MM.1S (cell line): ENCODE results near the gene SNRPA1.
A peak's percentile ranks its signal among the peaks of the same experiment; 100 is the strongest.

Experiments
- DNase-seq: peaks from one replicate; pipeline ENCODE4 v3.0.0-alpha.2; 2015
- H2AFZ ChIP-seq: fragments of 300-600 bp; sonication (generic); 2 replicates; pipeline ENCODE4 v1.6.0; 2016; ENCODE audit warnings: antibody characterized with exemption, low read length
- H3F3A ChIP-seq: fragments of 300-600 bp; sonication (generic); 2 replicates; pipeline ENCODE4 v1.6.1; 2016; ENCODE audit warnings: mild to moderate bottlenecking, antibody characterized with exemption, low read length, moderate library complexity, mixed read lengths; ENCODE audit not compliant: insufficient read depth
- H3K27ac ChIP-seq: fragments of 300-600 bp; sonication (generic); 2 replicates; pipeline ENCODE4 v1.5.1; 2016; ENCODE audit warnings: mild to moderate bottlenecking, low read length
- H3K27me3 ChIP-seq: fragments of 300-600 bp; sonication (generic); replicated peaks from 2 replicates; pipeline ENCODE4 v1.6.0; 2016; ENCODE audit warnings: low read length; ENCODE audit not compliant: insufficient read depth
- H3K36me3 ChIP-seq: fragments of 300-600 bp; sonication (generic); replicated peaks from 2 replicates; pipeline ENCODE4 v1.6.1; 2016; ENCODE audit warnings: mild to moderate bottlenecking, low read length, mixed read lengths; ENCODE audit not compliant: insufficient read depth
- H3K4me1 ChIP-seq: fragments of 300-600 bp; sonication (generic); 2 replicates; pipeline ENCODE4 v1.6.1; 2016; ENCODE audit warnings: low read length, mixed read lengths
- H3K4me2 ChIP-seq: fragments of 300-600 bp; sonication (generic); 2 replicates; pipeline ENCODE4 v1.6.0; 2016; ENCODE audit warnings: low read depth, low read length
- H3K4me3 ChIP-seq: fragments of 300-600 bp; sonication (generic); 2 replicates; pipeline ENCODE4 v1.5.1; 2016; ENCODE audit warnings: low read length, mixed read lengths
- H3K79me2 ChIP-seq: fragments of 300-600 bp; sonication (generic); 2 replicates; pipeline ENCODE4 v1.6.1; 2016; ENCODE audit warnings: mixed run types, low read length, mixed read lengths
- H3K9ac ChIP-seq: fragments of 300-600 bp; sonication (generic); 2 replicates; pipeline ENCODE4 v1.6.1; 2016; ENCODE audit warnings: low read length, mixed read lengths
- H3K9me2 ChIP-seq: fragments of 300-600 bp; sonication (generic); replicated peaks from 2 replicates; pipeline ENCODE4 v1.6.1; 2016; ENCODE audit warnings: mild to moderate bottlenecking, low read length, mixed read lengths; ENCODE audit not compliant: insufficient read depth
- H3K9me3 ChIP-seq: fragments of 300-600 bp; sonication (generic); replicated peaks from 2 replicates; pipeline ENCODE4 v1.6.1; 2016; ENCODE audit warnings: mild to moderate bottlenecking, low read length, mixed read lengths; ENCODE audit not compliant: insufficient read depth
- H4K20me1 ChIP-seq: fragments of 300-600 bp; sonication (generic); 2 replicates; pipeline ENCODE4 v1.6.1; 2016; ENCODE audit warnings: mild to moderate bottlenecking, low read length, moderate library complexity, mixed read lengths; ENCODE audit not compliant: insufficient read depth
- CTCF ChIP-seq: fragments of 300-600 bp; sonication (generic); IDR thresholded peaks from 2 replicates; pipeline ENCODE4 v1.5.1; 2016; ENCODE audit warnings: antibody characterized with exemption, low read length, mixed read lengths
- EZH2 ChIP-seq: fragments of 300-600 bp; sonication (generic); optimal IDR thresholded peaks from 2 replicates; pipeline ENCODE3; 2017; ENCODE audit warnings: low read depth, mild to moderate bottlenecking, antibody characterized with exemption, low read length, mixed read lengths
- EZH2phosphoT487 ChIP-seq: fragments of 300-600 bp; sonication (generic); IDR thresholded peaks from 2 replicates; pipeline ENCODE4 v1.6.1; 2018; ENCODE audit warnings: antibody characterized with exemption, low read length

The SNRPA1 gene

GRCh38 chr15:101280007-101280406 is 15.0 kb downstream of the SNRPA1 start:
- H2AFZ ChIP-seq, result no peak overlapping the region
- H3K9me2 ChIP-seq, result no peaks in the 10 kb centered on the region
- peaks cover 4% of the 10 kb centered on the region for H3K4me1 ChIP-seq
- no peak overlapping the region for H3K4me3 ChIP-seq
- no peaks in the 10 kb centered on the region for H3K27me3 ChIP-seq
- no peak overlapping the region for H3K9ac ChIP-seq
- TF ChIP-seq EZH2phosphoT487, result no peak
- TF ChIP-seq CTCF, result no peak
- no peak for TF ChIP-seq EZH2
- H3K36me3 ChIP-seq, result peaks cover 16% of the 10 kb centered on the region; the same call in 1 of the 2 replicates
- H3K4me2 ChIP-seq, result no peak overlapping the region
- H4K20me1 ChIP-seq, result no peaks in the 10 kb centered on the region
- H3K27ac ChIP-seq, result no peak overlapping the region
- H3K9me3 ChIP-seq, result no peaks in the 10 kb centered on the region
- H3F3A ChIP-seq, result peaks cover 36% of the 10 kb centered on the region
- no peak for DNase-seq
- H3K79me2 ChIP-seq, result peaks cover 34% of the 10 kb centered on the region

- H3K79me2 ChIP-seq, result peaks cover 47% of the 10 kb centered on the region
- peaks cover 29% of the 10 kb centered on the region for H3K36me3 ChIP-seq
- H3K27me3 ChIP-seq, result no peaks in the 10 kb centered on the region
- DNase-seq, result no peak
- no peak overlapping the region for H3K27ac ChIP-seq
- TF ChIP-seq CTCF (no peak), EZH2phosphoT487 (no peak), EZH2 (no peak)
- no peaks in the 10 kb centered on the region for H3K9me3 ChIP-seq
- H3K4me2 ChIP-seq, result peak overlapping the region; percentile 82
- no peaks in the 10 kb centered on the region for H3K9me2 ChIP-seq
- no peak overlapping the region for H2AFZ ChIP-seq
- peaks cover 43% of the 10 kb centered on the region for H3F3A ChIP-seq
- no peak overlapping the region for H3K9ac ChIP-seq
- H4K20me1 ChIP-seq, result no peaks in the 10 kb centered on the region
- peak overlapping the region; percentile 59 for H3K4me3 ChIP-seq
- peaks cover 13% of the 10 kb centered on the region for H3K4me1 ChIP-seq
Measured at GRCh38 chr15:101277943-101278564, 17.0 kb downstream of the SNRPA1 start.

- peak within 1 kb of the TSS; percentile 82 for H3K4me2 ChIP-seq
- peaks cover 43% of the 10 kb centered on the region for H3F3A ChIP-seq
- peak within 1 kb of the TSS; percentile 99 for H3K9ac ChIP-seq
- peak within 1 kb of the TSS; percentile 90 for H3K27ac ChIP-seq
- peaks cover 35% of the 10 kb centered on the region for H3K36me3 ChIP-seq
- H4K20me1 ChIP-seq, result no peaks in the 10 kb centered on the region
- H3K9me2 ChIP-seq, result no peaks in the 10 kb centered on the region
- H3K79me2 ChIP-seq, result peaks cover 48% of the 10 kb centered on the region
- H2AFZ ChIP-seq, result peak within 1 kb of the TSS; percentile 28
- H3K4me1 ChIP-seq, result peaks cover 13% of the 10 kb centered on the region
- TF ChIP-seq EZH2phosphoT487, result no peak
- TF ChIP-seq EZH2, result no peak
- no peak for TF ChIP-seq CTCF
- no peaks in the 10 kb centered on the region for H3K9me3 ChIP-seq
- H3K4me3 ChIP-seq, result peak within 1 kb of the TSS; percentile 97
- no peaks in the 10 kb centered on the region for H3K27me3 ChIP-seq
- DNase-seq, result peak; percentile 94
Measured at GRCh38 chr15:101277038-101277822, 17.8 kb downstream of the SNRPA1 start, which contains the start of gene SELENOS. Gene SELENOS (minus strand): TSS chr15:101277485. CDS start chr15:101277417, 68 bp downstream.
